GM18870 (cell line): ENCODE data around the gene RPS27L.
"Not testable (repeated sequence)": the region's sequence is repeated elsewhere in the genome, so short reads cannot be mapped to it uniquely, and the experiment has no call there.

ENCODE experiments used
- ATAC-seq: cut with Tn5 transposase; IDR thresholded peaks from one replicate; pipeline ENCODE4 v1.9.1; 2021; ENCODE audit warnings: moderate library complexity; ENCODE audit not compliant: unreplicated experiment

The RPS27L gene

GRCh38 chr15:63103416-63103815 is 53.9 kb downstream of the RPS27L start:
- ATAC-seq, result no peak

GRCh38 chr15:63099581-63099980 is 57.7 kb downstream of the RPS27L start:
- ATAC-seq, result not testable (repeated sequence)

- ATAC-seq, result not testable (repeated sequence)
These were observed 58.4 kb downstream of the RPS27L start for GRCh38 chr15:63098901-63099300.
